Activated effector memory CD4-positive, alpha-beta T cell treated with anti-CD3 and anti-CD28 coated beads, Interleukin-2, amount 50 U/mL, for 16 hours (primary cell): ENCODE data around the gene MYF6.
"Not testable (repeated sequence)": the region's sequence is repeated elsewhere in the genome, so short reads cannot be mapped to it uniquely, and the experiment has no call there.

ENCODE experiments used
- DNase-seq: peaks from one replicate; pipeline ENCODE4 v3.0.0-alpha.2; 2020

The MYF6 gene

DNA sequence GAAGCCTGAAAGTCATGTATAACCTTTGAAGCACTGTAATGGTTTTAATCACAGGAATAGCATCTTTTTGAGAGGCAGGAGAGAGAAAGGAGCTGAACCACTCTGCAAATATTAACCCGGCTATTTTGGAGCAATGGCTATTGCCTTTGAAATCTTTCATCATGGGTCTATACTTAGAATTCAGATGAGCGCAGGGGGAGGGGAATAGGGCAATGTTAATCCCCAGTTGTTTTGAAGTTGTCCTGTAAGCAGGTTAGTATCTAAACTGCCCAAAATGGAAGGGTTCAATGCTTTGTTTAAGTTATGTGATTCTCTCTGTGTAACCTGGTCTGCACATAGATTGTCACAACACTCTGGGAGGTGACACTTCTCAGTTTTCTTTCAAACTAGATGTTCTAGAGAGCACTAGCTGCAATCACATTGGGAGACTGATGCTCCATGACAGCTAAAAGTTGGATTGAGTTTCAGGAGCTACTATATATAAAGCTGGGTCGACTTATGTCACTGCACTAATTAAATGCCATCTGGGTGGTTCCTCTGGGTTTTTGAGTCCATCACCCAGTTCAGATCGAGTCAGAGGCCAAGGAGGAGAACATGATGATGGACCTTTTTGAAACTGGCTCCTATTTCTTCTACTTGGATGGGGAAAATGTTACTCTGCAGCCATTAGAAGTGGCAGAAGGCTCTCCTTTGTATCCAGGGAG lies at the start of gene MYF6:
TSS of gene MYF6 (plus strand) at position 509 of the 704 bp plus-strand sequence. CDS start at position 595, 86 bp downstream.
- no peak for DNase-seq

DNA sequence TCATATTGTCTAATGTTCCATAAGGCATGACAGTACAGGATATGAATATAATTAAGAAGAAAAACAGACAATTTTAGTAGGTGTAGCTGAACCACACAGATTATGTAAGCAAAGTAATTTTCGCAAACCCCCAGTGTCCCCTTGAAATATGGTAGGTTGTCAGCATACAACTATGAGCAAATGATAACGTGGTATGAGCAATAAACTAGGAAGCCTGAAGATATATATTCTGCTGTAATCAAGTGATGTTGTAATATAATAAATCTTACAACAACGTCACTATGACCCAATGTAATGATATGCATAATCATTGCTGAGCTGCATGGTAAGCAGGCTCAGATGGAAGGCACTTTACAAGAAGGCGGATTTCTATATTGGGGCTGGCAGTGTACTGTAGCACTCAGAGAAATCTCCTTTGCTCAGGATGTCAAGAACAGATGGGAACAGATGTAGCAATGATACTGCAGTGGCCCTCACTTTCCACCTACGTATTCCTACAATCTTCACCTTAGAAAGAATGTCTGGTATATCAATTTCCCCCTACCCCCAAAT lies 47.8 kb upstream of the MYF6 start:
- no peak for DNase-seq

DNA sequence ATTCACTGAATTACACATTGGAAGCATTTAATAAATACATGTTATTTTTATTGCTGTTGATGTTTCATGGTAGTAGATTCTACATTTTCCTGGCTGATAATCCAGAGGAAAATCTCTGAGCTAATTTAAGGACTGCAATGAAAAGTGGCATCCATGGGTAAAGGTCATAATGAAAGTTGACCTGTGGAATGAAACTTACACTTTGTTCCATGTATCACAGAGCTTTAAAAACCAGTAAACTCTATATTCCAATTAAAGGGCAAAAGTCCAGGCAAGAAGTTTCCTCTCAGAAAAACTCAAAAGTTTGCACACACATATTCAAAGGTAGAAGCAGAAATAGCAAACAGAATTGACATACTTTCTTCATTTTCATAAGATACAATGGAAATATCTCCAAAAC lies 44.8 kb upstream of the MYF6 start:
- DNase-seq = no peak

DNA sequence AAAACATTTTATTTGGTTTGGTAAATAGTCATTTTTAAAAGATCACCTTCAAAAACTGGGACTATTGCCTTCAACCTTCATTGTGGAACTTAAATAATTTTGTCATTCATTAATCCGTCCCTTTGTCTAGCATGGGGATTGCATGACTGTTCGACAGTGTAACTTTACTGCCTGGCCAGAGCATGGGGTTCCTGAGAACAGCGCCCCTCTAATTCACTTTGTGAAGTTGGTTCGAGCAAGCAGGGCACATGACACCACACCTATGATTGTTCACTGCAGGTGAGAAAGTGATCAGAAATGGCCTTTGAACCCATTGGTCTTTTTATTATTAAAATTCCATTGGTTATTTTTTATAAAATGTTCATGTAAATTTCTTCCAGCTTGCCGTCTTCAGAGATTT lies 37.2 kb upstream of the MYF6 start:
- no peak for DNase-seq

DNA sequence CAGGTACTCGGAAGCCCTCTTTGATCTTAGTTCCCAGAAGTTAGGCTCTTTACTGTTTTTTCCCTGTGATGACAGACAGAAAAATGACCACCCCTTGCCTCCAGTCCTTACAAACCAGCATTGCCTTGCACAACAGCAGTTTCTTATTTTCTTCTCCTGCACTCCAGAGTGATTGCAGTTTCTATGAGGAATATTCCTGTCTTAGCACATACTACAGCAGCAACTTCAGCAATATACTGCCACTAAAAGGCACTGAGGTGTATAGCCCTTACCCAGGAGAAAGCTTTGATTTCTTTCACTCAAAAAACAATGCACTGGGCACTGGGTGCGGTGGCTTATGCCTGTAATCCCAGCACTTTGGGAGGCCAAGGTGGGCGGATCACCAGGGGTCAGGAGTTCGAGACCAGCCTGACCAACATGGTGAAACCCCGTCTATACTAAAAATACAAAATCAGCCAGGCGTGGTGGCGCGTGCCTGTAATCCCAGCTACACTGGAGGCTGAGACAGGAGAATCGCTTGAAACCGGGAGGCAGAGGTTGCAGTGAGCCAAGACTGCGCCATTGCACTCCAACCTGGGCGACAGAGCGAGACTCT lies 31.3 kb upstream of the MYF6 start:
- DNase-seq = not testable (repeated sequence)

DNA sequence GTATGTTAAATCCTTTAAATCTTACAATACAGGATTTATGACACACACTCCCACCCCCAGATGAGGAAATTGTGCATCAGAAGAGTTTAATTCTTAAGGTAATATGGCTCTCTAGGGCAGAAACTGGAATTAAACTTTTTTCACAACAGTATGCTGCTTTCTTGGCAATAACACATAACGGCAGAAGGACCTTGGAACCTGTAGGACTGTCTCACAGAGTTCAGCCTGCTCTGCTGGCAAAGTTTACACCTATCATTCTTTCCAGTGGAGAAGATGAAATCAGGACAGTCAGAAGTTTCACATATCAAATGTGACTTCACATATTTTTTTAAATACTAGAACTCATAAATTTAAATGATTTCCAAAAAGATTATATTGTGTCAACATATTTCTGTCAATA lies 30.6 kb upstream of the MYF6 start:
- no peak for DNase-seq

DNA sequence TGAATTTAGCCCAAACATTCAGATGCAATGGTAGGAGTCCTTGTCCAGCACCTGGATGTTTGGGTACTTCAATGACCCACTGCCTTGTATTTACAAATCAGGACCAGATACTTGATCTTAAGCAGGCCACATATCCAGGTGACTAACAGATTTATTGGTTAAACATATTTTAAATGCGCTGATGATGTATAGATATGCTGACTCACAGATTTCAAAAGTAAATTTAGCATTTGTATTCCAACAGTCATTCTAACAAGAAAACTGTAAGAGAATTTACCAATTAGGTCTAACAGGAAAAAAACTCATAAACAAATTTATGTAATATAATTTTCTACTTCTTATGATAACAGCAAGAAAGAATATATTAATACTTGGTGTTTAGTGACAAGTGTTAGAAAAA lies 29.4 kb upstream of the MYF6 start:
- DNase-seq = no peak

DNA sequence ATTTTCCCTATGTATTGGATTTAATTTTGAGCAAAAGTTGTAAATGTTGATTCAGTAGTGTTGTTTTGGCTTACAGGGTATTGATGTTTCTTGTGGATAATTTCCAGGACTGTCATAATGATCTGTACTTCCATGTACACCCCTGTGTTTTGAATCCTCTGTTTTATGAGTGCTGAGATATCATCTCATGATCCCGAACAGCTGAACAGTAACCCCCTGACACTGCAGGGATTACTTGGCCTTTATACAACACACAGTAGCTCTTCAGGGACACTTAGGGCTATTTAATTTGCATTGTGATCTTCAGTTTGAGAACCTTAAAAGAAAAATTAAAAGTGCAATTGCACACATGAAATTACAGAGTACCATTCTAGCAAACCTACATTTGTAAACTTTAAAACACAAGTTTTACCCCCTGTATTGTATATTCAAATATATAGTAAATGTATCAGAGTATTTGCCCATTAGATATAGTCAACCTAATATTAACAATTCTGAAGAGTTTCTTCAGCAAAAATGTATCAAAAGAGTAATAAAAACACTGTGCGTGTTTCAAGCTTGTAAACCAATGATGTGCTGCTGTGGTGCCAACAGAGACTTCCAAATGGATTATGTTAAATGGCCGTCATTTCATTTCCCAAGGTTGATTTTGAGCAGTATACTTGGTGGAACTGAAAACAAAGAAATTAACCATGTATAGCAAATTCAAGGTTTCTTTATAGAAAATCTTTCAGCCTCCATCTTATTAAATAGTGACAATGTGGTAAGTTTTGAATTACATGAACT lies 27.9 kb upstream of the MYF6 start:
- no peak for DNase-seq

DNA sequence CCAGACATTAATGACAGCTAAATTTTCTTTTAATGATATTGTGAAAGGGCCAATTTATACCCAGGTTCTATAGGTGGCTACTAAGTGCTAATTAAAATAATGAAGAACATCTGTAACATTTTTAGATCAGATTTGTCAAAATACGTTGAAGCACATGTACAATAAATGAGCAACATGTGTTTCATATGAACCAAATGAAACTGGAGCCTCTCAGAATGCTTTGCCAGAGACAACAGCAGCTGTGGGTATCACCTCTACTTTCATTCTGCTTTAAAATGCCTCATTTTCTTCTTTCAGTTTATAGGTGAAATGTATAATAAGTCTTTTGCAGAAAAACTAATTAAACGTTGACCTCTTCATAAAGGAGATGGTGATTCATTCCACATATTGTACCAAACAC lies 26.1 kb upstream of the MYF6 start:
- DNase-seq = no peak

DNA sequence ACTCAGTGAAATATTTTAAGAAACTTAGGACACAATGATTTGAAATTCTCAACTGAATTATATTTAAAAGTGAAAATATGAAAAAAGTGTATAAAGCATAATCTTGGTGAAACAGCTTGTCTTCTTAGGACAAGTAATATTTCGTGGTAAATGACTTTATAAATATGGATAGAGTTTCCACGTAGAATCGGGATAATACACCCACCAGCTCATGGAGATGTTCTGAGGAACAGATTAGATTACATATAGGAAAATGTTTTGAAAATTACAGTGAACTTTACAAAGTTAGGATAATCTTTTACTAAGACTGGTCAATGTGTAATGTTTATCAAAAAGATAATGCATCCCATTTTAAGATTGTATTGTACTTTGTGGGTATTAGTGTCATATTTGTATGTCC lies 25.6 kb upstream of the MYF6 start:
- no peak for DNase-seq

DNA sequence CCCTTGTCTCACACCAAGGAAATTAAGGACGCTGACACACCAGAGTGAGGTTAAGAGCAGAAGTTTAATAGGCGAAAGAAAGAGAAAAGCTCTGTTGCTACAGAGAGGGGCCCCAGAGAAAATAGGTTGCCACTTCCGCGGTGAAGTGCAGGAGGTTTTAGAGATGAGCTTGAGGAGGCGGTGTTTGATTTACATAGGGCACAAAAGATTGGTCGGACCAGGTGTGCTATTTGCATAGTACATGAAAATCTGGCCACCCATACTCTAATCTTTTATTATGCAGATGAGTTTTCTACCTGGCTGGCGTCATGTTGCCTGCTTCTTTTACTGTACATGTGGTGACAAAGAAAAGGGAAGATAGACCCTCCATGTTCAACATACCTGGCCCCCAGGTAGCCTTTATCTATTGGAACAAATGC lies 23.3 kb upstream of the MYF6 start:
- no peak for DNase-seq

DNA sequence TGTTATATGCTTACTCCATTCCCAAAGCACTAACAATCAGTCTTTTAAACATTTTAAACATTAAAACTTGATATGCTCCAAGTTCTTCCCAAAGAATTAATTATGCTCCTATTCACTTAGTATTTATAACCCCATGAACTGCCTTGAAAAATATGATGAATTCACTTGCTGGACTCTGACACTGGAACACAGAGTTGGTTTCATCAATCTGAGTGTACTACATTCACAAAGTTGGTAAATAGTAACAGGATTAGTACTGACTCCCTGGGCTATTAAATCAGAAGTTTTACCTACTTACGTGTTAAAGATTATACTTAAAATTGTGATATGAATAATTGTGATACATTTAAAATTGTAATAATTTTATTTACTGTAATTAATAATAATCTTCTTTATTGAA lies 17.3 kb upstream of the MYF6 start:
- no peak for DNase-seq

DNA sequence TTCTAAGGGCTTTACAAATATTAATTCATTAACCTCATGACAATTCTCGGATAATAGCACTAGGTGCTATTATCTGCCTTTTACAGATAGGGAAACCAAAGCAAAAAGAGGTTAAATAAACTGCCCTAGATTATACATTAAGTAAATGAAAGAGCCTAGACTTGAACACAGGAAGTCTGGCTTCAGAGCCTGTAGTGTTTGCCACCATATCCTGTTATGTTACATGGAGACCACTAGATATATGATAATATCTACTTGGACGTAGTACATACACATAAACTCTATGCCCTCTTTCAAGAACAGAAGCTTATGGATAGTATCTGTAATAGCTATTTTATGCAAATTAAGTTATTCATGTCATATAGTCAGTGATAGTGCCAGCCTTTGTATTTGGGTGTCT lies 16.9 kb upstream of the MYF6 start:
- no peak for DNase-seq

DNA sequence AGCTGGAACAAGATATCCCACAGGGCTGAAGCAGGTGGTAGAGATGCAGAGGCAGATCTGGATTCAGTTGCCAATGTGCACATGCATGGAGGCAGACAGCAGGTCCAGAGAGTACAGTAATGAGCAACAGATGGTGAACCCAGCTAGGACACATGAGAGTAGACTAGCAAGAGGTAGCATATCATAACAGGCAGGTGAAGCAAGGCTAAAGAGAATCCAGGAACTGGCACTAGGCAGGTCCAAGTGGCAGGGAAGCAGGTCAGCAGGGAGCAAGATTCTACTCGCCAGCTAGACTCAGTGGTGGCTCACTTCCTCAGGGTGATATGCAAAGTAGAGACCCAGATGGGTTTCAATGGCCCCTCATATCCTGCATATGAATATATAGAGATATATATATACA lies 15.3 kb upstream of the MYF6 start:
- DNase-seq = no peak

DNA sequence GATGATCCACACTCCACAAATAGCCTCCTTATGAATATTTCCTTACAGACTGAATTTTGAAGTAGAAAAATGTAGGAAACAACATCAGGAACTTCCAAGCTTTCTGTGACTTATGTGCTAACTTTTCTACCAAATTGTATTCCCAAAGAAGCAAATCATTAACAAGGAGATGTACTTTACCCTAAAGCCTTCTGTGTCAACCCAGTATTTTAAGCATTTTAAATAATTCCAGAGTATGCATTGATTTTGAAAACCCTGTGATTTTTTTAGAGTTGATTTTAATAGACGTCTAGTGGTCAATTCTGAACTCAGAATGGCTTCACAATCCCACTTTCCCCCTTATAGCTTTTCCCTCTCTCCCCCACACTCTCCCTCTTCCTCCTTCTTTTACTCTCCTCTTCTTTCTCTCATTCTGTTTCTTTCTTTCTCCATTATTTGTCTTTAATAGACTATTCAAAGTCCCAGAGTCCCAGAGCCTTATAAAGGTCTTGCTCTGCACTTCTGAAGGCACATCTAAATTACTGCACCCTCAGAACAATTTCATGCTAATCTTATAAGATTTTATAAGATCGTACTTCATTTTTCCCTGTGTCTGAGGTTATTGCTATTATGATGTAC lies 10.1 kb upstream of the MYF6 start:
- no peak for DNase-seq

DNA sequence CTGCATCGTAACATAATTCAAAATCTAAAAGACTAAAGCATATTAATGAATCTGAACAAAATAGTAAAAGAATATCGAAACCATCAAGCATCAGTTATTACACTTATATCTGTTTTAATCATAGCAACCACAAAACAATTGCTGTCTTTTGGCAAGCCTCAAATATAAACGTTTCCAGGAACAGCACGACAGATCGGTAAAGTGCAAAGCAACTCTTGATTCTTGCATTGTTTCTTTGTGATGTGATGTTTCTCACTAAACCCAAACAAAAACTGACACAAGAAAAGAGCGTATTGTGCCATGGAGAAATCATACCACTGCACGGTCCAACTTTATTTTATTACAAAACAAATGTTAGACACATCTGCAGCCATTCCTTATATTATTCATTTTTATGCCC lies 9.2 kb upstream of the MYF6 start:
- no peak for DNase-seq

DNA sequence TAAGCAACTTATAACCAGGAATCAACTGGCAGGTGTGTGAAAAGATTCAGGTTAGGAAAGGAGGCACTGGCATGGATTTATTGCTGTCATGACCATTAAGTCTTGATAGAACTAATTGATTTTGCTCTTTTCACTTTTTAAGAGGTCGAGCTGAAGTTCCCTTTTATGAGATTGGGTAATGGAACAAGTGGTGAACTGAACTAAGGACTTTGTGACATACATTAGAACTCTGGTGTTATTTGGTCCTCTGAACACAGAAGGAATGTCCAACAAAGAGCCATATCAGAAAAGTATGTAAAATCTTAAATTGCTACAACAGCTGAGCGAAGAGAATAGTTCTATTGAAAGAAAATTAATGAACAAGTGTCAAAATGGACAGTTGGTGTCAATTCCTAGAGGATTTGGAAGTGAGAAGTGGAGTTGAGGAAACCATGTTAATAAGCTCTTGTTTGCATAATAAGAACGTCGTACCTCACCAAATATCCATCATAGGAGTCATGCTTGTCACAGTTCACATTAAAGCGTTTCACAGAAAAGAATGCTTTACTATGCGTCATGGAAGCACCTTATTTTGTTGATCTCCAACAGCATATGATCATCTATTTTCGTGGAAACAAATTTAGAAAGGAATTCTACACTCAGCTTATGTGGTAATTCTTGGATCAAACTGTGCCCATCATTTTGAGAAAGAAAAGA lies 8.4 kb upstream of the MYF6 start:
- no peak for DNase-seq

DNA sequence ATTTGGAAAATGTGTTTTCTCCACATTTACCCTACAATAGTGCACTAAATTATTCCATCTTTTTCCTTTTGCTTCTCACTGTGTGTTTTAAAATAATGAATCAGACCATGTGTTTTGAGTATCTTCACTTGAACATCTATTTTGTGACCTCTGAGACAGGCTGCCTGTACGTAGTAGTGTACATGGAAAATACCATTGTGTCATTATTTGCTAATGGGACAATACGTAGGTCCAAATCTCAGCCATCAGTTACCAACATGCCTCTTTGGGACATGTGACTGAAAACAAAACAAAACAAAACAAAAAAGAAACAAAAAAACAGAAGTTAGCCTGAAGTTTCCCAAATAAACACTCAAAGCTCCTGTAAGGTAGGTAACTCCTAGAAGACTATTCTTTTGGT lies 7.1 kb upstream of the MYF6 start:
- no peak for DNase-seq

DNA sequence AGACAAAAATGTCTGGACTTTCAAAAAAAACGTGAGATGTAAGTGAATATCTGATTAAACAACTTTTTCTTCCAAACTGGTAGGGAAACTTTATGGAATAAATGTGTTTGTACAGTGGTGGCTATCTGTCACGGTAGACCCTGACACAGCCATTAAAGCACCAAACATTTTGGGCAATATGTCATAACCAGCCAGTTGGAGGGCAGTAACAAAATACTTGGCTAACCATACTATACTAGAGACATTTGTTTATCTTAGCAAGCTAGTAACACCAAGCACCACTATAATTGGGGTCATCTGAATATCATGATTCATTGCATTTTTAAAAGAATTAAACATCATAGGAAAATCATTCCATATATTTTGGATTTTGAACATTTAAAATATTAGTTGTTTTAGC lies 6.0 kb upstream of the MYF6 start:
- no peak for DNase-seq

DNA sequence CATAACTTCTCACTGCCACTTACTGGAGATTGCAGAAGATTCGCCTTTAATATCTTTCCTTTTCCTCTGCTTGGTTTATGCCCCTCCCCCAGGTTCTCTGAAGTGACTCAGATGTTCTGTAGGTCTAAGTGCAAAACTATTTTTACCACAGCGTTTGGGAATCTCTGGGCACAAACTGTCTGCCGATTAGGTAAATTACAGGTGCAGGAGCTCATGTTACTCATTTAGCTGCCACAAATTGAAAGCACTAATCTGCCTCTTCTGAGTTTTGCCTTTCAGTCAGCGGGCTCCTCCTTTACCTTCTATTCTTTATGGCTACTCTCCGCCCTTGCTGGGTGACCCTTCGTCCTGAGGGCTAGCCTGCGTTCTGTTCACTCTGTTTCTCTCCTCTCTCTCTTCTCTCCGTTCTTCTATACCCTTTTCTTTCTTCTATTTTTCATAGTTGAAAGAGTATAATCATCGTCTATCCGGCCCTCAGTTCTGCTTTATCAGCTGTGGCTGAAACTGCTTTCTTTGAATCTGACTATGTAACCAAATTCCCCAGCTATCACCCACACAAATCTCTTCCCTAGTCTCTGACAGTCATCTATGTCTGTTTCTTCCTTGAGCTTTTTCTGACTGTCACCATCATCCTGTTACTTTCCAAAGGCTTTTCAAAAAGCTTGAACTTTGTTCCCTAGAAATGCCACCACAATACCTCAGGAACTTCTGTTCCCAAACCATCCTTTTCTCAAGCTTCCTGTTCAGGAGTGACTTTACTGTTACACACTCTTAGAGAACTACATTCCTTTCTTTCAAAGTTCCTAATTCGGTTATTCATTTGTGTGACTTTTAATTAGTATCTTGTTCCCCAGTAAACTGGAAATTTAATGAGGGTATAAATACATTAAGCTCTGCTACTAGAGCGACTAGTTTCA lies 4.3 kb upstream of the MYF6 start:
- no peak for DNase-seq

DNA sequence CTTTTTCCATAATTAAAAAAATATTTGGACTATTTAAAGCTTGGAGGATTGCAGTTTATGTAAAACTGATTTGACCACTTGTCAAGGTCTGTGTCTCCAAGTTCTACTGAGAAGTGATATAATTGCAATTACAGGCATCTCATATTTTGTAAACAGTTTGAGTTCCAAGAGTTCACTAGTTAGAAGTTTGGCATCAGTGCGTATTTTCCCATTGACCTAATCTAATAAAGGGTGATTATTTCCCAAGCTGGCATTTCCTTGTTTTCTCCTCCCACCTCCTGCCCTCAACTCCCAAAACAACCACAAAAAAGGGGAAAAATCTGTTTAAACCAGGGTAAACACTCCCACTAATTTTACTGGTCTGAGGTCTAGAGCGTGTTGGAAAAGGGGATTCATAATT lies 3.0 kb upstream of the MYF6 start:
- no peak for DNase-seq

DNA sequence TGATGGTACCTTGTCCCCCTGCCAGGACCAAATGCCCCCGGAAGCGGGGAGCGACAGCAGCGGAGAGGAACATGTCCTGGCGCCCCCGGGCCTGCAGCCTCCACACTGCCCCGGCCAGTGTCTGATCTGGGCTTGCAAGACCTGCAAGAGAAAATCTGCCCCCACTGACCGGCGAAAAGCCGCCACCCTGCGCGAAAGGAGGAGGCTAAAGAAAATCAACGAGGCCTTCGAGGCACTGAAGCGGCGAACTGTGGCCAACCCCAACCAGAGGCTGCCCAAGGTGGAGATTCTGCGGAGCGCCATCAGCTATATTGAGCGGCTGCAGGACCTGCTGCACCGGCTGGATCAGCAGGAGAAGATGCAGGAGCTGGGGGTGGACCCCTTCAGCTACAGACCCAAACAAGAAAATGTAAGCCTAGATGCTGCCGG lies 410 bp downstream of the MYF6 start:
- no peak for DNase-seq
